CD14-positive monocyte (primary cell): ENCODE data around the gene SLC27A5. TPM values are rescaled to one million over a fixed set of nuclear protein-coding genes. Genes with fewer than 3 reads are reported as not detected.

Source experiments
- DNase-seq, 3 donors: peaks; one replicate each; pipeline ENCODE4 v3.0.0-alpha.2; 2011 to 2022
- H2AFZ ChIP-seq: 2 replicates; pipeline ENCODE4 v1.6.0; 2012; ENCODE audit warnings: mild to moderate bottlenecking, low read depth, low read length, inconsistent platforms; ENCODE audit not compliant: insufficient read depth, poor library complexity, severe bottlenecking
- H3K27ac ChIP-seq, 2 donors: 1 replicate in 1 of 2; 2 replicates in 1 of 2; pipeline ENCODE4 v1.5.1; 2012 to 2013; ENCODE audit warnings: low read length in 2 of 2, control low read depth in 1 of 2, inconsistent platforms in 1 of 2, low read depth in 1 of 2, mild to moderate bottlenecking in 1 of 2
- H3K27me3 ChIP-seq, 2 donors: one replicate each; pipeline versions ENCODE4 v1.6.0 to v1.6.1; 2011 to 2013; ENCODE audit warnings: low read length in 2 of 2; ENCODE audit not compliant: control insufficient read depth in 2 of 2, insufficient read depth in 2 of 2
- H3K36me3 ChIP-seq, 2 donors: replicated peaks in 1 of 2; 1 replicate in 1 of 2; 2 replicates in 1 of 2; pipeline versions ENCODE4 v1.5.1 to v1.6.1; 2012 to 2013; ENCODE audit warnings: low read length in 2 of 2, control low read depth in 1 of 2, inconsistent platforms in 1 of 2, mild to moderate bottlenecking in 1 of 2; ENCODE audit not compliant: insufficient read depth in 2 of 2, control insufficient read depth in 1 of 2
- H3K4me1 ChIP-seq, 2 donors: 1 replicate in 1 of 2; 2 replicates in 1 of 2; pipeline versions ENCODE4 v1.5.1 to v1.6.1; 2012 to 2013; ENCODE audit warnings: low read length in 2 of 2, control low read depth in 1 of 2, inconsistent platforms in 1 of 2, mild to moderate bottlenecking in 1 of 2, moderate library complexity in 1 of 2; ENCODE audit not compliant: insufficient read depth in 2 of 2, control insufficient read depth in 1 of 2
- H3K4me2 ChIP-seq: replicated peaks from 2 replicates; pipeline ENCODE3; 2012; ENCODE audit warnings: low read length, moderate library complexity, mild to moderate bottlenecking; ENCODE audit not compliant: poor library complexity, severe bottlenecking; ENCODE audit errors: extremely low read depth
- H3K4me3 ChIP-seq, 3 experiments: fragments of 200-600 bp in 1 of 3; sonication (generic) in 1 of 3; replicated peaks in 1 of 3; 1 replicate in 2 of 3; 2 replicates in 1 of 3; pipeline ENCODE4 v1.5.1; 2011 to 2013; ENCODE audit warnings: low read length in 3 of 3, mild to moderate bottlenecking in 3 of 3, control low read depth in 2 of 3, low read depth in 2 of 3, inconsistent platforms in 1 of 3, moderate library complexity in 1 of 3
- H3K79me2 ChIP-seq: 2 replicates; pipeline ENCODE4 v1.6.0; 2012; ENCODE audit warnings: mild to moderate bottlenecking, control low read depth, inconsistent platforms, low read length, moderate library complexity; ENCODE audit not compliant: insufficient read depth
- H3K9ac ChIP-seq: 2 replicates; pipeline ENCODE4 v1.6.0; 2017; ENCODE audit warnings: low read length, mild to moderate bottlenecking; ENCODE audit not compliant: insufficient read depth, poor library complexity, severe bottlenecking
- H3K9me3 ChIP-seq, 2 donors: replicated peaks in 1 of 2; 1 replicate in 1 of 2; 2 replicates in 1 of 2; pipeline versions ENCODE4 v1.5.1 to v1.6.1; 2012 to 2013; ENCODE audit warnings: low read length in 2 of 2, control low read depth in 1 of 2; ENCODE audit not compliant: control insufficient read depth in 1 of 2, insufficient read depth in 1 of 2
- H4K20me1 ChIP-seq: 2 replicates; pipeline ENCODE4 v1.6.0; 2012; ENCODE audit warnings: mild to moderate bottlenecking, low read length, control low read depth, moderate library complexity; ENCODE audit not compliant: insufficient read depth
- H3K27ac Mint-ChIP-seq, 7 donors: one replicate each; pipeline ENCODE4 v1.8.0; 2020; ENCODE audit warnings: mild to moderate bottlenecking in 7 of 7, mixed read lengths in 7 of 7, moderate library complexity in 6 of 7, inconsistent platforms in 2 of 7
- H3K27me3 Mint-ChIP-seq, 3 donors: one replicate each; pipeline ENCODE4 v1.8.0; 2021 to 2022; ENCODE audit warnings: low read depth in 3 of 3, mild to moderate bottlenecking in 3 of 3, mixed read lengths in 3 of 3, moderate library complexity in 3 of 3, inconsistent platforms in 1 of 3
- H3K36me3 Mint-ChIP-seq, 2 donors: one replicate each; pipeline ENCODE4 v1.8.0; 2020; ENCODE audit warnings: mixed read lengths in 2 of 2, inconsistent platforms in 1 of 2, mild to moderate bottlenecking in 1 of 2
- H3K4me1 Mint-ChIP-seq: one replicate; pipeline ENCODE4 v1.8.0; 2020; ENCODE audit warnings: mild to moderate bottlenecking, mixed read lengths
- H3K4me3 Mint-ChIP-seq, 2 donors: one replicate each; pipeline ENCODE4 v1.8.0; 2020; ENCODE audit warnings: mild to moderate bottlenecking in 2 of 2, mixed read lengths in 2 of 2, moderate library complexity in 1 of 2
- H3K9me3 Mint-ChIP-seq, 7 donors: one replicate each; pipeline ENCODE4 v1.8.0; 2020 to 2022; ENCODE audit warnings: mixed read lengths in 7 of 7, mild to moderate bottlenecking in 6 of 7, moderate library complexity in 6 of 7, inconsistent platforms in 2 of 7
- CTCF ChIP-seq: fragments of 200-600 bp; IDR thresholded peaks from one replicate; pipeline ENCODE4 v1.8.0; 2022; ENCODE audit warnings: antibody characterized with exemption, mild to moderate bottlenecking
- WGBS: methylation state at CpG from one replicate; pipeline ENCODE4 v1.1.5; 2013; ENCODE audit warnings: missing lambda C conversion rate; ENCODE audit not compliant: insufficient coverage; 5-methylcytosine and 5-hydroxymethylcytosine counted together
- intact Hi-C, 2 donors: fragments of 100-400 bp; cut with micrococcal nuclease; formaldehyde crosslinking; loops; one replicate each; pipeline versions ENCODE4 v1.15.0 to v1.15.1; 2023
- polyA plus RNA-seq, 3 donors: library from polyadenylated mRNA; depleted of rRNA in 1 of 3; unstranded in 2 of 3; stranded (reverse) in 1 of 3; fragments of 300-500 nt in 2 of 3; fragments of >200 nt in 1 of 3; fragmentation: Illumina TruSeq in 2 of 3; gene quantifications; 1 replicate in 2 of 3; 2 replicates in 1 of 3; pipeline ENCODE4 v1.2.3, GENCODE V29; 2012 to 2021

The SLC27A5 gene
- polyA plus RNA-seq, 3 donors: 1.5 to 2.9 (median 2.8) TPM

GRCh38 chr19:58513694-58514563 is 2.1 kb upstream of the SLC27A5 start:
- Histone ChIP-seq H3K4me2 (peak overlapping the region; percentile 60), H4K20me1 (peaks cover 40% of the 10 kb centered on the region), H3K27ac (peak overlapping the region; percentile 32 to 41), H2AFZ (peak overlapping the region; percentile 46), H3K27me3 (no peaks in the 10 kb centered on the region), H3K9ac (peak overlapping the region; percentile 4), H3K4me3 (peak overlapping the region in 1 of 3 experiments; percentile 56), H3K9me3 (no peaks in the 10 kb centered on the region), H3K79me2 (peaks cover 41% of the 10 kb centered on the region), H3K4me1 (peaks cover 21 to 27% of the 10 kb centered on the region in 2 donors), H3K36me3 (peaks cover 17 to 20% of the 10 kb centered on the region in 2 donors)
- Mint-ChIP-seq H3K4me3 (peak overlapping the region; percentile 71 to 80), H3K27ac (peak overlapping the region in 4 of 7 donors; percentile 15 to 70 (median 57)), H3K36me3 (peaks cover 19 to 30% of the 10 kb centered on the region in 2 donors), H3K4me1 (peaks cover 29% of the 10 kb centered on the region), H3K9me3 (peaks cover 0 to 7% (median 1%) of the 10 kb centered on the region in 7 donors), H3K27me3 (peaks cover 0 to 2% (median 0%) of the 10 kb centered on the region in 3 donors)
- 10% methylated on average over 58 of the region's 66 CpGs for WGBS
- peak; percentile 87 to 90 (median 89) for DNase-seq
- intact Hi-C loops: no loop called here
- peak; percentile 91 for TF ChIP-seq CTCF

GRCh38 chr19:58513213-58513693 is 1.5 kb upstream of the SLC27A5 start:
- peak overlapping the region; percentile 4 for H3K9ac ChIP-seq
- Mint-ChIP-seq H3K4me1 (peaks cover 22% of the 10 kb centered on the region), H3K27me3 (peaks cover 0 to 2% (median 2%) of the 10 kb centered on the region in 3 donors), H3K36me3 (peaks cover 19 to 30% of the 10 kb centered on the region in 2 donors), H3K4me3 (no peak overlapping the region), H3K27ac (no peak overlapping the region), H3K9me3 (peaks cover 0 to 13% (median 5%) of the 10 kb centered on the region in 7 donors)
- peaks cover 15 to 20% of the 10 kb centered on the region in 2 donors for H3K4me1 ChIP-seq
- WGBS: 100% methylated on average over 6 of the region's 10 CpGs
- H3K27me3 ChIP-seq: no peaks in the 10 kb centered on the region
- no peak for TF ChIP-seq CTCF
- H3K9me3 ChIP-seq: peaks cover 4 to 5% of the 10 kb centered on the region in 2 donors
- peaks cover 34% of the 10 kb centered on the region for H3K79me2 ChIP-seq
- intact Hi-C loops: no loop called here
- peak overlapping the region; percentile 60 for H3K4me2 ChIP-seq
- peak overlapping the region in 1 of 2 donors; percentile 32 for H3K27ac ChIP-seq
- H3K4me3 ChIP-seq: no peak overlapping the region
- no peak overlapping the region for H2AFZ ChIP-seq
- H3K36me3 ChIP-seq: peaks cover 17 to 20% of the 10 kb centered on the region in 2 donors
- H4K20me1 ChIP-seq: peaks cover 35% of the 10 kb centered on the region
- DNase-seq: no peak
